HepG2 (cell line): ENCODE measurements around the gene CMTM4. TPM values are rescaled to one million over a fixed set of nuclear protein-coding genes. Genes with fewer than 3 reads are reported as not detected.

Experiments
- ATAC-seq: fragments of 200-7000 bp; cut with Tn5 transposase; 3 replicates; pipeline ENCODE4 v1.9.1; 2020; ENCODE audit warnings: mild to moderate bottlenecking, moderate library complexity
- BruUV-seq: library from RNA; stranded (reverse); fragments of 400-500 nt; replicated peaks from 2 replicates; lab custom pipeline; 2021; lab: Mats Ljungman, UMichigan
- CTCF ChIA-PET: fragments of 300-600 bp; formaldehyde crosslinking; extraction: SDS; loops from one replicate; lab custom pipeline; 2021; ENCODE audit warnings: low total read pairs, inconsistent platforms, low intra/inter-chr PET ratio; lab: Yijun Ruan, JAX
- POLR2A ChIA-PET: fragments of 350-600 bp; sonication (Branson Sonifier 250); formaldehyde crosslinking; loops from one replicate; lab custom pipeline; 2020; ENCODE audit warnings: antibody characterized with exemption, inconsistent platforms; lab: Yijun Ruan, JAX
- DNase-seq: peaks from one replicate; pipeline ENCODE4 v3.0.0-alpha.2; 2015; ENCODE audit warnings: low spot score
- FAIRE-seq: peaks from 3 replicates; lab custom pipeline; 2011; peaks lifted over from hg19 to GRCh38; lab: Jason Lieb, UNC
- H2AFZ ChIP-seq: one replicate; pipeline ENCODE4 v1.6.1; 2011; ENCODE audit warnings: low read length, inconsistent platforms
- H3K27ac ChIP-seq: fragments of 300-600 bp; 3 replicates; pipeline ENCODE4 v1.8.0; 2011; ENCODE audit warnings: mixed run types, mild to moderate bottlenecking, mixed read lengths, low read length, inconsistent platforms; ENCODE audit not compliant: insufficient read depth; ENCODE audit errors: extremely low read length
- H3K27me3 ChIP-seq, 2 experiments: fragments of 200-600 bp in 1 of 2; 2 replicates in 1 of 2; 3 replicates in 1 of 2; pipeline versions ENCODE4 v1.6.0 to v1.8.0; 2011; ENCODE audit warnings: low read length in 2 of 2, mild to moderate bottlenecking in 2 of 2, moderate library complexity in 2 of 2, inconsistent platforms in 1 of 2; ENCODE audit not compliant: insufficient read depth in 2 of 2, control insufficient read depth in 1 of 2
- H3K36me3 ChIP-seq, 2 experiments: fragments of 200-600 bp in 1 of 2; replicated peaks in 1 of 2; 2 replicates in 1 of 2; 3 replicates in 1 of 2; pipeline versions ENCODE4 v1.5.1 to v1.8.0; 2011; ENCODE audit warnings: low read length in 2 of 2, inconsistent platforms in 1 of 2; ENCODE audit not compliant: insufficient read depth in 2 of 2, control insufficient read depth in 1 of 2
- H3K4me1 ChIP-seq: 2 replicates; pipeline ENCODE4 v1.5.1; 2012; ENCODE audit warnings: low read length, inconsistent platforms; ENCODE audit not compliant: insufficient read depth
- H3K4me2 ChIP-seq: 2 replicates; pipeline ENCODE4 v1.6.0; 2011; ENCODE audit warnings: low read depth, low read length, inconsistent platforms
- H3K4me3 ChIP-seq, 3 experiments: fragments of 200-600 bp in 1 of 3; sonication (generic), shearing (Covaris generic) in 1 of 3; replicated peaks in 1 of 3; 2 replicates each; pipeline ENCODE4 v1.5.1; 2011 to 2016; ENCODE audit warnings: low read length in 3 of 3, inconsistent platforms in 2 of 3, low read depth in 2 of 3, mild to moderate bottlenecking in 2 of 3, control low read depth in 1 of 3, mixed read lengths in 1 of 3; ENCODE audit not compliant: insufficient read depth in 1 of 3
- H3K79me2 ChIP-seq: one replicate; pipeline ENCODE4 v1.6.1; 2011; ENCODE audit warnings: low read length, inconsistent platforms; ENCODE audit not compliant: insufficient read depth
- H3K9ac ChIP-seq: 2 replicates; pipeline ENCODE4 v1.6.0; 2011; ENCODE audit warnings: mild to moderate bottlenecking, low read depth, low read length, inconsistent platforms; ENCODE audit not compliant: insufficient read depth
- H3K9me3 ChIP-seq: 2 replicates; pipeline ENCODE4 v1.5.1; 2012; ENCODE audit warnings: mild to moderate bottlenecking, low read length
- H4K20me1 ChIP-seq: 2 replicates; pipeline ENCODE4 v1.6.0; 2011; ENCODE audit warnings: inconsistent platforms, mild to moderate bottlenecking, low read length, moderate library complexity; ENCODE audit not compliant: insufficient read depth
- GATAD1 ChIP-seq: IDR thresholded peaks from 2 replicates; pipeline ENCODE4 v1.6.1; 2016; ENCODE audit warnings: missing genetic modification reagents, missing compliant biosample characterization
- NFE2L2 ChIP-seq: fragments of 150-350 bp; IDR thresholded peaks from 2 replicates; pipeline ENCODE4 v1.6.1; 2014; ENCODE audit warnings: low read length
- ONECUT2 ChIP-seq: sonication (generic); formaldehyde crosslinking; IDR thresholded peaks from 2 replicates; pipeline ENCODE4 v1.4.0; 2020; ENCODE audit warnings: missing genetic modification reagents
- PHF8 ChIP-seq: sonication (generic); formaldehyde crosslinking; IDR thresholded peaks from 2 replicates; pipeline ENCODE4 v1.5.0; 2020; ENCODE audit warnings: missing genetic modification reagents
- ZFP36L2 ChIP-seq: sonication (generic); formaldehyde crosslinking; IDR thresholded peaks from 2 replicates; pipeline ENCODE4 v1.4.0; 2020; ENCODE audit warnings: missing genetic modification reagents
- ZFP82 ChIP-seq: sonication (generic); formaldehyde crosslinking; IDR thresholded peaks from 2 replicates; pipeline ENCODE4 v1.5.1; 2020; ENCODE audit warnings: mild to moderate bottlenecking, missing genetic modification reagents, borderline replicate concordance
- ZMYM4 ChIP-seq: sonication (generic); formaldehyde crosslinking; IDR thresholded peaks from 2 replicates; pipeline ENCODE4 v1.8.1; 2023; ENCODE audit warnings: mild to moderate bottlenecking, missing genetic modification reagents
- ZNF549 ChIP-seq: sonication (generic); formaldehyde crosslinking; IDR thresholded peaks from 2 replicates; pipeline ENCODE4 v1.5.0; 2020; ENCODE audit warnings: missing genetic modification reagents
- ZSCAN30 ChIP-seq: sonication (generic); formaldehyde crosslinking; IDR thresholded peaks from 2 replicates; pipeline ENCODE4 v1.5.0; 2020; ENCODE audit warnings: mild to moderate bottlenecking, missing genetic modification reagents
- WGBS: methylation state at CpG from one replicate; pipeline ENCODE4 v1.1.6; 2017; ENCODE audit warnings: low lambda C conversion rate; 5-methylcytosine and 5-hydroxymethylcytosine counted together
- in situ Hi-C: cut with HindIII; loops from 2 replicates; pipeline ENCODE4 v1.10.0; 2017; ENCODE audit warnings: low pct_unique_long_range_greater_than_20kb; ENCODE audit not compliant: extremely low pct_ligation_motif_present
- intact Hi-C: fragments of 100-400 bp; cut with micrococcal nuclease; formaldehyde crosslinking; loops from one replicate; pipeline ENCODE4 v1.10.0; 2022; ENCODE audit not compliant: unreplicated experiment
- polyA plus RNA-seq, 8 experiments: library from polyadenylated mRNA; depleted of rRNA in 3 of 8; stranded (reverse) in 7 of 8; unstranded in 1 of 8; fragments of >200 nt; fragmentation: Illumina TruSeq in 4 of 8; extraction: Trizol in 4 of 8; gene quantifications; 2 replicates each; pipeline versions ENCODE4 v1.2.1 to v1.2.3, GENCODE V29; 2011 to 2016; ENCODE audit warnings: low read depth in 4 of 8, missing spikeins in 1 of 8, mixed read lengths in 1 of 8; ENCODE audit not compliant: insufficient read depth in 1 of 8
- total RNA-seq, 5 experiments: library from RNA; depleted of rRNA; stranded (reverse); fragments of >200 nt; fragmentation: Illumina TruSeq; extraction: Trizol; gene quantifications; 2 replicates each; pipeline ENCODE4 v1.2.3, GENCODE V29; 2016; ENCODE audit warnings: low read depth in 1 of 5
- TF ChIP-seq, protein P1 (sequence below): sonication (generic); formaldehyde crosslinking; IDR thresholded peaks from 2 replicates; pipeline ENCODE4 v1.4.0; 2020; ENCODE audit warnings: mild to moderate bottlenecking, missing genetic modification reagents
- TF ChIP-seq, protein P2 (sequence below): sonication (generic); formaldehyde crosslinking; IDR thresholded peaks from 2 replicates; pipeline ENCODE4 v1.8.1; 2023; ENCODE audit warnings: missing genetic modification reagents, mild to moderate bottlenecking, borderline replicate concordance

The CMTM4 gene
- total and polyA plus RNA-seq, 2 of the 13 experiments (the other 11 are each of a cell fraction or from before 2014, with no cell fraction given): 32.0 to 36.3 TPM

- Histone ChIP-seq H3K4me3 (no peak overlapping the region), H3K4me2 (no peak overlapping the region), H3K79me2 (no peaks in the 10 kb centered on the region), H3K9me3 (no peaks in the 10 kb centered on the region), H4K20me1 (no peaks in the 10 kb centered on the region), H3K36me3 (peaks cover 2 to 16% of the 10 kb centered on the region in 2 experiments; a peak in 3 of 5 replicates), H3K27ac (no peak overlapping the region), H3K27me3 (no peaks in the 10 kb centered on the region), H2AFZ (no peak overlapping the region), H3K4me1 (peaks cover 14% of the 10 kb centered on the region), H3K9ac (no peak overlapping the region)
- DNase-seq (no peak), ATAC-seq (no peak), FAIRE-seq (no peak)
- 93% methylated on average over 3 of the region's 3 CpGs for WGBS
- intact Hi-C loops (no loop called here), in situ Hi-C loops (no loop called here)
- no TSS peak for BruUV-seq
- POLR2A ChIA-PET: no interaction called here
- TF ChIP-seq ONECUT2 (no peak), ZFP36L2 (CRISPR knock-in tag) (no peak), ZMYM4 (CRISPR knock-in tag) (no peak), ZSCAN30 (CRISPR knock-in tag) (no peak), ZNF549 (CRISPR knock-in tag) (no peak), PHF8 (CRISPR knock-in tag) (no peak), ZFP82 (CRISPR knock-in tag) (no peak)
- TF ChIP-seq, protein P1, sequence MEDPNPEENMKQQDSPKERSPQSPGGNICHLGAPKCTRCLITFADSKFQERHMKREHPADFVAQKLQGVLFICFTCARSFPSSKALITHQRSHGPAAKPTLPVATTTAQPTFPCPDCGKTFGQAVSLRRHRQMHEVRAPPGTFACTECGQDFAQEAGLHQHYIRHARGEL: no peak
- CTCF ChIA-PET: no interaction called here
These were observed 72.8 kb downstream of the CMTM4 start for GRCh38 chr16:66623755-66624154.

DNA sequence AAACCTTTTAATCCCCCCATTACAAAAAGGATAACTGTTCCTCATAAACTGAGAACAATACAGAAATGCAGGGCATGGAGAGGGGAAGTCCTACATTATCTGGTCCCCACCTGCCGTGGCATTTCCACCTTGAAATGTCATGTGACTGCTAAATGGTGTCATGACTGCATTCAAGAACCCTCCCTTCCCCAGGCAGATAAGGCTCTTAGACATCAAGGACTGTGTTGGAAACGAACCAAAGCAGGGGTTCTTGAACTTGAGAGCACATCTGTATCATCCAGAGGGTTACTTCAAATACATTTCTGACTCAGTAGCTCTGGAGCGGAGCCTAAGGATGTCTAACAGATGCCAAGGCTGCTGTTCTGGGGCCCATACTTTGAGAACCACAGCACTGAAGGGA, 73.7 kb downstream of the CMTM4 start:
- ChIA-PET POLR2A (no interaction called here), CTCF (no interaction called here)
- DNase-seq (no peak), FAIRE-seq (no peak), ATAC-seq (no peak)
- Histone ChIP-seq H3K79me2 (no peaks in the 10 kb centered on the region), H3K27me3 (no peaks in the 10 kb centered on the region), H3K27ac (no peak overlapping the region), H3K4me3 (no peak overlapping the region), H3K4me1 (peaks cover 12% of the 10 kb centered on the region), H3K9ac (no peak overlapping the region), H3K36me3 (peaks cover 2 to 16% of the 10 kb centered on the region in 2 experiments; a peak in 3 of 5 replicates), H3K9me3 (no peaks in the 10 kb centered on the region), H4K20me1 (no peaks in the 10 kb centered on the region), H3K4me2 (no peak overlapping the region), H2AFZ (no peak overlapping the region)
- WGBS: 97% methylated on average over 3 of the region's 3 CpGs
- intact Hi-C loops: no loop called here
- TF ChIP-seq NFE2L2: no peak
- TF ChIP-seq, protein P2, sequence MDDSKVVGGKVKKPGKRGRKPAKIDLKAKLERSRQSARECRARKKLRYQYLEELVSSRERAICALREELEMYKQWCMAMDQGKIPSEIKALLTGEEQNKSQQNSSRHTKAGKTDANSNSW (CRISPR knock-in tag): no peak
- no peak for TF ChIP-seq GATAD1 (CRISPR knock-in tag)
- BruUV-seq: no TSS peak
- in situ Hi-C loops: no loop called here
